ENCODE measurements around the gene ZNF862.
A peak's percentile ranks its signal among the peaks of the same experiment; 100 is the strongest.
"Not testable (repeated sequence)": the region's sequence is repeated elsewhere in the genome, so short reads cannot be mapped to it uniquely, and the experiment has no call there.

ZNF862 gene

GRCh38 chr7:149882248-149883047 lies 44.3 kb downstream of the ZNF862 start:
- DNase-seq: no peak

GRCh38 chr7:149883048-149883438 lies 44.9 kb downstream of the ZNF862 start:
- no peak for DNase-seq

GRCh38 chr7:149883452-149883861 lies 45.3 kb downstream of the ZNF862 start:
- peak; percentile 15 for DNase-seq

- DNase-seq: no peak
Measured at GRCh38 chr7:149884016-149884415, 45.8 kb downstream of the ZNF862 start.

- DNase-seq: no peak
Measured at GRCh38 chr7:149884541-149884940, 46.4 kb downstream of the ZNF862 start.

- DNase-seq: no peak
Measured at GRCh38 chr7:149885191-149886017, 47.2 kb downstream of the ZNF862 start.

GRCh38 chr7:149886018-149886415 lies 47.8 kb downstream of the ZNF862 start:
- DNase-seq: no peak

GRCh38 chr7:149887311-149887710 lies 49.1 kb downstream of the ZNF862 start:
- no peak for DNase-seq

- not testable (repeated sequence) for DNase-seq
Measured at GRCh38 chr7:149890715-149891114, 52.5 kb downstream of the ZNF862 start.

GRCh38 chr7:149894957-149895356 lies 56.8 kb downstream of the ZNF862 start:
- not testable (repeated sequence) for DNase-seq

- not testable (repeated sequence) for DNase-seq
Measured at GRCh38 chr7:149907776-149908376, 69.7 kb downstream of the ZNF862 start.

GRCh38 chr7:149910219-149910618 lies 72.0 kb downstream of the ZNF862 start:
- not testable (repeated sequence) for DNase-seq

- DNase-seq: not testable (repeated sequence)
Measured at GRCh38 chr7:149912126-149912525, 74.0 kb downstream of the ZNF862 start.

Data from NCI-H1092 (cell line).